ENCODE results near the gene ZNF473. TPM values are rescaled to one million over a fixed set of nuclear protein-coding genes. Genes with fewer than 3 reads are reported as not detected.

The ZNF473 gene
- total and polyA plus RNA-seq, 2 of the 13 experiments (the other 11 are each of a cell fraction or from before 2014, with no cell fraction given): 5.8 to 11.9 TPM

GRCh38 chr19:50025794-50026549 is at the start of gene ZNF473 (continued):
- TF ChIP-seq, protein P1, sequence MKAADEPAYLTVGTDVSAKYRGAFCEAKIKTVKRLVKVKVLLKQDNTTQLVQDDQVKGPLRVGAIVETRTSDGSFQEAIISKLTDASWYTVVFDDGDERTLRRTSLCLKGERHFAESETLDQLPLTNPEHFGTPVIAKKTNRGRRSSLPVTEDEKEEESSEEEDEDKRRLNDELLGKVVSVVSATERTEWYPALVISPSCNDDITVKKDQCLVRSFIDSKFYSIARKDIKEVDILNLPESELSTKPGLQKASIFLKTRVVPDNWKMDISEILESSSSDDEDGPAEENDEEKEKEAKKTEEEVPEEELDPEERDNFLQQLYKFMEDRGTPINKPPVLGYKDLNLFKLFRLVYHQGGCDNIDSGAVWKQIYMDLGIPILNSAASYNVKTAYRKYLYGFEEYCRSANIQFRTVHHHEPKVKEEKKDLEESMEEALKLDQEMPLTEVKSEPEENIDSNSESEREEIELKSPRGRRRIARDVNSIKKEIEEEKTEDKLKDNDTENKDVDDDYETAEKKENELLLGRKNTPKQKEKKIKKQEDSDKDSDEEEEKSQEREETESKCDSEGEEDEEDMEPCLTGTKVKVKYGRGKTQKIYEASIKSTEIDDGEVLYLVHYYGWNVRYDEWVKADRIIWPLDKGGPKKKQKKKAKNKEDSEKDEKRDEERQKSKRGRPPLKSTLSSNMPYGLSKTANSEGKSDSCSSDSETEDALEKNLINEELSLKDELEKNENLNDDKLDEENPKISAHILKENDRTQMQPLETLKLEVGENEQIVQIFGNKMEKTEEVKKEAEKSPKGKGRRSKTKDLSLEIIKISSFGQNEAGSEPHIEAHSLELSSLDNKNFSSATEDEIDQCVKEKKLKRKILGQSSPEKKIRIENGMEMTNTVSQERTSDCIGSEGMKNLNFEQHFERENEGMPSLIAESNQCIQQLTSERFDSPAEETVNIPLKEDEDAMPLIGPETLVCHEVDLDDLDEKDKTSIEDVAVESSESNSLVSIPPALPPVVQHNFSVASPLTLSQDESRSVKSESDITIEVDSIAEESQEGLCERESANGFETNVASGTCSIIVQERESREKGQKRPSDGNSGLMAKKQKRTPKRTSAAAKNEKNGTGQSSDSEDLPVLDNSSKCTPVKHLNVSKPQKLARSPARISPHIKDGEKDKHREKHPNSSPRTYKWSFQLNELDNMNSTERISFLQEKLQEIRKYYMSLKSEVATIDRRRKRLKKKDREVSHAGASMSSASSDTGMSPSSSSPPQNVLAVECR (CRISPR knock-in tag; IDR thresholded peaks at IDR 0.05; ENCODE audit: borderline replicate concordance): peak; percentile 97
- TF ChIP-seq MXD4 (CRISPR knock-in tag; IDR thresholded peaks at IDR 0.05) (peak; percentile 95), ZFYVE20 (CRISPR knock-in tag; IDR thresholded peaks at IDR 0.05; ENCODE audit: borderline replicate concordance, low read depth) (peak; percentile 95), HMG20B (CRISPR knock-in tag; conservative IDR thresholded peaks at IDR 0.05) (0 out of 2 replicates have a peak, but pooled peaks have one; percentile 52), ADNP (CRISPR knock-in tag; IDR thresholded peaks at IDR 0.05) (no peak), ZNF710 (CRISPR knock-in tag; IDR thresholded peaks at IDR 0.05; ENCODE audit: borderline replicate concordance) (peak; percentile 78), ATF1 (CRISPR knock-in tag; IDR thresholded peaks at IDR 0.05) (peak; percentile 77), TGIF2 (CRISPR knock-in tag; IDR thresholded peaks at IDR 0.05) (peak; percentile 95), ZNF549 (CRISPR knock-in tag; IDR thresholded peaks at IDR 0.05) (no peak), FOXK2 (IDR thresholded peaks at IDR 0.05) (no peak), ZBTB7A (CRISPR knock-in tag; IDR thresholded peaks at IDR 0.05) (peak; percentile 55; the same call in 1 of the 2 replicates), LCORL (IDR thresholded peaks at IDR 0.05) (no peak), LCORL (CRISPR knock-in tag; IDR thresholded peaks at IDR 0.05) (peak; percentile 60; the same call in 1 of the 2 replicates), GTF3A (CRISPR knock-in tag; conservative IDR thresholded peaks at IDR 0.05) (peak; percentile 84; the same call in 1 of the 2 replicates), ELF1 (CRISPR knock-in tag; IDR thresholded peaks at IDR 0.05) (peak; percentile 87), ZBTB8A (CRISPR knock-in tag; IDR thresholded peaks at IDR 0.05; ENCODE audit: borderline replicate concordance, low read depth) (no peak), RFX5 (IDR thresholded peaks at IDR 0.05; ENCODE audit: low read depth, low read length) (no peak), ZNF207 (IDR thresholded peaks at IDR 0.05; ENCODE audit: borderline replicate concordance) (no peak), CHD2 (IDR thresholded peaks at IDR 0.05; ENCODE audit: low read depth, low read length) (peak; percentile 71; the same call in 1 of the 2 replicates), NCOR1 (IDR thresholded peaks at IDR 0.05; ENCODE audit: borderline replicate concordance, low read length) (peak; percentile 57; the same call in 1 of the 2 replicates), ZBTB20 (CRISPR knock-in tag; IDR thresholded peaks at IDR 0.05; ENCODE audit: borderline replicate concordance, low read depth) (peak; percentile 53; the same call in 1 of the 2 replicates)
- TF ChIP-seq, protein P2, sequence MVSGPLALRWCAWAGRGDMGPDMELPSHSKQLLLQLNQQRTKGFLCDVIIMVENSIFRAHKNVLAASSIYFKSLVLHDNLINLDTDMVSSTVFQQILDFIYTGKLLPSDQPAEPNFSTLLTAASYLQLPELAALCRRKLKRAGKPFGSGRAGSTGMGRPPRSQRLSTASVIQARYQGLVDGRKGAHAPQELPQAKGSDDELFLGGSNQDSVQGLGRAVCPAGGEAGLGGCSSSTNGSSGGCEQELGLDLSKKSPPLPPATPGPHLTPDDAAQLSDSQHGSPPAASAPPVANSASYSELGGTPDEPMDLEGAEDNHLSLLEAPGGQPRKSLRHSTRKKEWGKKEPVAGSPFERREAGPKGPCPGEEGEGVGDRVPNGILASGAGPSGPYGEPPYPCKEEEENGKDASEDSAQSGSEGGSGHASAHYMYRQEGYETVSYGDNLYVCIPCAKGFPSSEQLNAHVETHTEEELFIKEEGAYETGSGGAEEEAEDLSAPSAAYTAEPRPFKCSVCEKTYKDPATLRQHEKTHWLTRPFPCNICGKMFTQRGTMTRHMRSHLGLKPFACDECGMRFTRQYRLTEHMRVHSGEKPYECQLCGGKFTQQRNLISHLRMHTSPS (CRISPR knock-in tag; IDR thresholded peaks at IDR 0.05; ENCODE audit: low read depth): peak; percentile 53; the same call in 1 of the 2 replicates
- TF ChIP-seq, protein P3, sequence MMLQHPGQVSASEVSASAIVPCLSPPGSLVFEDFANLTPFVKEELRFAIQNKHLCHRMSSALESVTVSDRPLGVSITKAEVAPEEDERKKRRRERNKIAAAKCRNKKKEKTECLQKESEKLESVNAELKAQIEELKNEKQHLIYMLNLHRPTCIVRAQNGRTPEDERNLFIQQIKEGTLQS (CRISPR knock-in tag; IDR thresholded peaks at IDR 0.05): peak; percentile 68; the same call in 1 of the 2 replicates
